ENCODE results near the gene ACBD5.
A peak's percentile ranks its signal among the peaks of the same experiment; 100 is the strongest.

The ACBD5 gene

GRCh38 chr10:27147701-27148100 is 92.9 kb downstream of the ACBD5 start:
- DNase-seq = peak; percentile 31 to 44

GRCh38 chr10:27145937-27146336 is 94.7 kb downstream of the ACBD5 start:
- DNase-seq = no peak
